ENCODE measurements around the gene MCF2L. TPM values are rescaled to one million over a fixed set of nuclear protein-coding genes. Genes with fewer than 3 reads are reported as not detected.

Gene MCF2L
- total RNA-seq, 2 experiments from 2014 or later = 2.8 to 16.4 TPM

DNA sequence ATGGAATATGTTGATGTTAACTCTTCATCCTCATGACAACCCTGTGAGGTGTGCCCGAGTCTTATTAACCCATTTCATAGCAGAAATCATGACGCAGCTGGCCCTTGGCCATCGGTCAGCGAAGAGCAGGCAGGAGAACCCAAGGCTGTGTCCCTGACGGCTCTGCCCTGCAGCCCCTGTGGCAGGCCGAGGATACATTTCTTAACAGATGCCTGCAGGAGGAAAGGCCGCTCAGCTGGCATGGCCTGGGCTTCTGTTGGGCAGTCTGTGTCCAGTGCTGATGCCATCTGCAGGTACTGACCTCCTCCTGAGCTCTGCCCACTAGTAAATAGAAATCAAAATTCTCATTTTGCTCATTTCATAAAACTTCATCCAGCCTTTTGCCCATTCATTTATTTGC lies 35.4 kb upstream of the MCF2L start:
- Histone ChIP-seq H4K20me1 (ENCODE audit: insufficient read depth, low read length) (no peaks in the 10 kb centered on the region), H3K27ac (ENCODE audit: low read depth, low read length, poor library complexity, severe bottlenecking) (no peak overlapping the region), H3K4me3 (ENCODE audit: low read depth, low read length, poor library complexity, severe bottlenecking) (no peak overlapping the region), H3K36me3 (ENCODE audit: insufficient read depth, low read length) (no peaks in the 10 kb centered on the region), H3K4me2 (ENCODE audit: low read length) (no peak overlapping the region), H2AFZ (ENCODE audit: low read length) (no peak overlapping the region), H3K9me2 (ENCODE audit: insufficient read depth, low read length) (no peaks in the 10 kb centered on the region), H3K4me1 (ENCODE audit: insufficient read depth, low read length, poor library complexity, severe bottlenecking) (no peaks in the 10 kb centered on the region), H3K9me3 (ENCODE audit: low read length) (no peaks in the 10 kb centered on the region), H3K79me2 (ENCODE audit: insufficient read depth, low read depth, low read length) (no peaks in the 10 kb centered on the region)
- no peak for TF ChIP-seq EZH2phosphoT487 (IDR thresholded peaks at IDR 0.05; ENCODE audit: borderline replicate concordance, low read depth, low read length)
- TF ChIP-seq, protein P1, sequence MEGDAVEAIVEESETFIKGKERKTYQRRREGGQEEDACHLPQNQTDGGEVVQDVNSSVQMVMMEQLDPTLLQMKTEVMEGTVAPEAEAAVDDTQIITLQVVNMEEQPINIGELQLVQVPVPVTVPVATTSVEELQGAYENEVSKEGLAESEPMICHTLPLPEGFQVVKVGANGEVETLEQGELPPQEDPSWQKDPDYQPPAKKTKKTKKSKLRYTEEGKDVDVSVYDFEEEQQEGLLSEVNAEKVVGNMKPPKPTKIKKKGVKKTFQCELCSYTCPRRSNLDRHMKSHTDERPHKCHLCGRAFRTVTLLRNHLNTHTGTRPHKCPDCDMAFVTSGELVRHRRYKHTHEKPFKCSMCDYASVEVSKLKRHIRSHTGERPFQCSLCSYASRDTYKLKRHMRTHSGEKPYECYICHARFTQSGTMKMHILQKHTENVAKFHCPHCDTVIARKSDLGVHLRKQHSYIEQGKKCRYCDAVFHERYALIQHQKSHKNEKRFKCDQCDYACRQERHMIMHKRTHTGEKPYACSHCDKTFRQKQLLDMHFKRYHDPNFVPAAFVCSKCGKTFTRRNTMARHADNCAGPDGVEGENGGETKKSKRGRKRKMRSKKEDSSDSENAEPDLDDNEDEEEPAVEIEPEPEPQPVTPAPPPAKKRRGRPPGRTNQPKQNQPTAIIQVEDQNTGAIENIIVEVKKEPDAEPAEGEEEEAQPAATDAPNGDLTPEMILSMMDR (conservative IDR thresholded peaks at IDR 0.05; ENCODE audit: low read length) = no peak
- DNase-seq (ENCODE audit: low spot score) = no peak
- POLR2A ChIA-PET = no interaction called here
- CTCF ChIA-PET (ENCODE audit: unreplicated experiment) = no interaction called here
- no TSS peak for BruUV-seq (replicated peaks)
- intact Hi-C loops (cut with micrococcal nuclease; ENCODE audit: unreplicated experiment) = no loop called here

DNA sequence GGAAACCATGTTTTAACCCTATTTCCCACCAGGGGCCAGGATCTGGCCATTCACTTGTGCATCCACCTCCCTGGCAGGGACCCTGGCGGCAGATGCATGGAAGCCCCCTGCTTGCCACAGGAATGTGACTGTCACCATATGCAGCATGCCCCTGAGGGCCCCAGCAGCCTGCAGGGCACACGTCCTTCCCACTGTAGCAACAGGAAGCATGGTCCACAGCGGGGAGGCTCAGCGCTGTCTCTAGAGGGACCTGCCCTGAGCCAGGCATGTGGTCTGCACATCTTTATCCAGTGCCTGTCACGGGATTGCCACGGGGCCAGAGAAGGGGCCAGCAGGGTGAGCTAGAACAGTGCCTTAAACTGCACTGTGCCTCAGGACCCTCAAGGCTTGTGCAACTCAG lies 34.9 kb upstream of the MCF2L start:
- H3K27ac ChIP-seq (ENCODE audit: low read depth, low read length, poor library complexity, severe bottlenecking) = no peak overlapping the region
- H3K9me3 ChIP-seq (ENCODE audit: low read length) = no peaks in the 10 kb centered on the region
- H3K79me2 ChIP-seq (ENCODE audit: insufficient read depth, low read depth, low read length) = no peaks in the 10 kb centered on the region
- DNase-seq (ENCODE audit: low spot score) = no peak
- BruUV-seq (replicated peaks) = no TSS peak
- H3K9me2 ChIP-seq (ENCODE audit: insufficient read depth, low read length) = no peaks in the 10 kb centered on the region
- ChIA-PET CTCF (ENCODE audit: unreplicated experiment) (no interaction called here), POLR2A (no interaction called here)
- no peak overlapping the region for H2AFZ ChIP-seq (ENCODE audit: low read length)
- no peak for TF ChIP-seq EZH2phosphoT487 (IDR thresholded peaks at IDR 0.05; ENCODE audit: borderline replicate concordance, low read depth, low read length)
- TF ChIP-seq, protein P1 (conservative IDR thresholded peaks at IDR 0.05; ENCODE audit: low read length) = no peak
- H3K4me3 ChIP-seq (ENCODE audit: low read depth, low read length, poor library complexity, severe bottlenecking) = no peak overlapping the region
- H3K36me3 ChIP-seq (ENCODE audit: insufficient read depth, low read length) = no peaks in the 10 kb centered on the region
- H3K4me1 ChIP-seq (ENCODE audit: insufficient read depth, low read length, poor library complexity, severe bottlenecking) = no peaks in the 10 kb centered on the region
- no peak overlapping the region for H3K4me2 ChIP-seq (ENCODE audit: low read length)
- intact Hi-C loops (cut with micrococcal nuclease; ENCODE audit: unreplicated experiment) = no loop called here
- no peaks in the 10 kb centered on the region for H4K20me1 ChIP-seq (ENCODE audit: insufficient read depth, low read length)

DNA sequence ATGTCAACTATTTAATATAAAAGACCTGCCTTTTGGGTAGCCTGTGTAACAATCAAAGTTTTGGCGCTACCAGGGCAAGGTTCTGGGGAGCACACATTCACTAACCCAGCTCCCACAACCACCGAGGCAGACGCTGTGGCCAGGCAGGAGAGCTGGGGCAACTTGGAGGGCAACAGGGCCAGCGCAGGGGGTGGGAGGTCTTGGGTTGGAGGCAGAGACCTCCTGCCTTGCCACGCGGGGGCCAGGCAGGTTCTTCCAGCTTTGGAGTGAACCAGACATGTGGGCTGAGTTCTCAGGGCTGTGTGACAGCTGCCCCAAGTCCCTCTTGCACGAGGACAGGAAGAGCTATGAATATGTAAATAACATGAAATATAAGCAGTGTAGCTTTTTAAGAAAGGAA lies 30.3 kb upstream of the MCF2L start:
- no peak overlapping the region for H2AFZ ChIP-seq (ENCODE audit: low read length)
- H3K36me3 ChIP-seq (ENCODE audit: insufficient read depth, low read length) = no peaks in the 10 kb centered on the region
- TF ChIP-seq, protein P1 (conservative IDR thresholded peaks at IDR 0.05; ENCODE audit: low read length) = no peak
- no peak for TF ChIP-seq EZH2phosphoT487 (IDR thresholded peaks at IDR 0.05; ENCODE audit: borderline replicate concordance, low read depth, low read length)
- intact Hi-C loops (cut with micrococcal nuclease; ENCODE audit: unreplicated experiment) = no loop called here
- BruUV-seq (replicated peaks) = no TSS peak
- H3K9me3 ChIP-seq (ENCODE audit: low read length) = no peaks in the 10 kb centered on the region
- H3K4me3 ChIP-seq (ENCODE audit: low read depth, low read length, poor library complexity, severe bottlenecking) = no peak overlapping the region
- peaks cover 22% of the 10 kb centered on the region for H3K4me1 ChIP-seq (ENCODE audit: insufficient read depth, low read length, poor library complexity, severe bottlenecking)
- no peaks in the 10 kb centered on the region for H3K79me2 ChIP-seq (ENCODE audit: insufficient read depth, low read depth, low read length)
- H3K9me2 ChIP-seq (ENCODE audit: insufficient read depth, low read length) = no peaks in the 10 kb centered on the region
- H3K27ac ChIP-seq (ENCODE audit: low read depth, low read length, poor library complexity, severe bottlenecking) = no peak overlapping the region
- ChIA-PET POLR2A (no interaction called here), CTCF (ENCODE audit: unreplicated experiment) (no interaction called here)
- H4K20me1 ChIP-seq (ENCODE audit: insufficient read depth, low read length) = no peaks in the 10 kb centered on the region
- no peak for DNase-seq (ENCODE audit: low spot score)
- no peak overlapping the region for H3K4me2 ChIP-seq (ENCODE audit: low read length)

All from OCI-LY7 (cell line).